GM12892 (cell line): ENCODE data around the gene NPHP4.

Experiments
- POLR2A ChIP-seq: IDR thresholded peaks from 2 replicates; pipeline ENCODE4 v1.6.1; 2011; ENCODE audit warnings: low read depth, low read length, control low read depth
- POLR2AphosphoS5 ChIP-seq: IDR thresholded peaks from 2 replicates; pipeline ENCODE4 v1.6.1; 2011; ENCODE audit warnings: low read depth, low read length, control low read depth
- TAF1 ChIP-seq: IDR thresholded peaks from 2 replicates; pipeline ENCODE4 v1.6.1; 2011; ENCODE audit warnings: low read depth, mild to moderate bottlenecking, control low read depth, low read length, borderline replicate concordance

- TF ChIP-seq POLR2AphosphoS5 = no peak
- TF ChIP-seq POLR2A = no peak
- TF ChIP-seq TAF1 = no peak
Measured at GRCh38 chr1:6030132-6030531, 37.9 kb upstream of the NPHP4 start.
